ENCODE data around the gene AIG1.
A peak's percentile ranks its signal among the peaks of the same experiment; 100 is the strongest.

The AIG1 gene

GRCh38 chr6:143333749-143334520, 273.2 kb downstream of the AIG1 start:
- Histone ChIP-seq H3K4me3 (ENCODE audit: low read depth, low read length) (no peak overlapping the region), H3K4me2 (ENCODE audit: low read length) (no peak overlapping the region), H3K27me3 (ENCODE audit: control insufficient read depth, insufficient read depth, low read length) (no peaks in the 10 kb centered on the region), H3K4me1 (no peaks in the 10 kb centered on the region), H3K36me3 (ENCODE audit: control insufficient read depth, insufficient read depth, low read length) (no peaks in the 10 kb centered on the region), H3K27ac (no peak overlapping the region), H3K9me3 (ENCODE audit: control insufficient read depth, low read length) (no peaks in the 10 kb centered on the region), H3K9ac (no peak overlapping the region), H2AFZ (no peak overlapping the region), H3K79me2 (no peaks in the 10 kb centered on the region)
- TF ChIP-seq, protein P1, sequence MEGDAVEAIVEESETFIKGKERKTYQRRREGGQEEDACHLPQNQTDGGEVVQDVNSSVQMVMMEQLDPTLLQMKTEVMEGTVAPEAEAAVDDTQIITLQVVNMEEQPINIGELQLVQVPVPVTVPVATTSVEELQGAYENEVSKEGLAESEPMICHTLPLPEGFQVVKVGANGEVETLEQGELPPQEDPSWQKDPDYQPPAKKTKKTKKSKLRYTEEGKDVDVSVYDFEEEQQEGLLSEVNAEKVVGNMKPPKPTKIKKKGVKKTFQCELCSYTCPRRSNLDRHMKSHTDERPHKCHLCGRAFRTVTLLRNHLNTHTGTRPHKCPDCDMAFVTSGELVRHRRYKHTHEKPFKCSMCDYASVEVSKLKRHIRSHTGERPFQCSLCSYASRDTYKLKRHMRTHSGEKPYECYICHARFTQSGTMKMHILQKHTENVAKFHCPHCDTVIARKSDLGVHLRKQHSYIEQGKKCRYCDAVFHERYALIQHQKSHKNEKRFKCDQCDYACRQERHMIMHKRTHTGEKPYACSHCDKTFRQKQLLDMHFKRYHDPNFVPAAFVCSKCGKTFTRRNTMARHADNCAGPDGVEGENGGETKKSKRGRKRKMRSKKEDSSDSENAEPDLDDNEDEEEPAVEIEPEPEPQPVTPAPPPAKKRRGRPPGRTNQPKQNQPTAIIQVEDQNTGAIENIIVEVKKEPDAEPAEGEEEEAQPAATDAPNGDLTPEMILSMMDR (IDR thresholded peaks at IDR 0.05): no peak

- Histone ChIP-seq H3K4me1 (no peaks in the 10 kb centered on the region), H3K9me3 (ENCODE audit: control insufficient read depth, low read length) (no peaks in the 10 kb centered on the region), H3K27ac (no peak overlapping the region), H3K4me3 (ENCODE audit: low read depth, low read length) (no peak overlapping the region), H3K4me2 (ENCODE audit: low read length) (no peak overlapping the region), H3K79me2 (no peaks in the 10 kb centered on the region), H3K9ac (no peak overlapping the region), H3K36me3 (ENCODE audit: control insufficient read depth, insufficient read depth, low read length) (no peaks in the 10 kb centered on the region), H3K27me3 (ENCODE audit: control insufficient read depth, insufficient read depth, low read length) (no peaks in the 10 kb centered on the region), H2AFZ (no peak overlapping the region)
- TF ChIP-seq, protein P1 (IDR thresholded peaks at IDR 0.05): no peak
These were observed 275.2 kb downstream of the AIG1 start for GRCh38 chr6:143335865-143336264.

DNA sequence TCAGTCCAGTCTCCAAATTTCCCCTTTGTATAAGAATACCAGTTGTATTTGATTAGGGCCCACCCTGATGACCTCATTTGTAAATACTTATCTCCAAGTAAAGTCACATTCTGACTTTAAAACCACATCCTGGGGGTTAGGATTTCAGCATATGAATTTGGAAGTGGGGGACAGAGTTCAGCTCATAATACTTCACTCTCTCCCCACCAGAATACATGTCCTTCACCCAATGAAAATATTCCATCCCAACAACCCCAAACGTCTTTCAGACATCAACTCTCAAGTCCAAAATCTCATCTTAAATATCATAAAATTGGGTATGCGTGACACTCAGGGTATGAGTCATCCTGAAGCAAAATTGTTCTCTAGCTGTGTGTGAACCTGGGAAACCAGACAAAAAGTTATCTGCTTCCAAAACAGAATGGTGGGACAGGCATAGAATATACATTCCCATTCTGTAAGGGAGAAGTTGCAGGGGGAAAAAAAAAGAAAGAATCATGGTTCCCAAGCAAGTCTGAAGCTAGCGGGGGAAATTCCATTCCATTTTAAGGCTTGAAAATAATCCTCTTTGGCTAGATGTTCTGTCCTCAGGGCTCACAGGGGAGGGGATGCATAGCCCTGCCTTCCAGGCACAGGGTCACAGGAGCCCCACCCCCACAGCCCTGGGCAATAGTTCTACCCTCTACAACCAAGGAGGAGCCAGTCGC, 275.9 kb downstream of the AIG1 start:
- Histone ChIP-seq H3K4me2 (ENCODE audit: low read length) (no peak overlapping the region), H3K79me2 (no peaks in the 10 kb centered on the region)
- TF ChIP-seq, protein P1 (IDR thresholded peaks at IDR 0.05): no peak

GRCh38 chr6:143337201-143337949, 276.7 kb downstream of the AIG1 start:
- no peak overlapping the region for H3K4me2 ChIP-seq (ENCODE audit: low read length)
- no peak overlapping the region for H2AFZ ChIP-seq
- H3K27ac ChIP-seq: no peak overlapping the region
- no peak overlapping the region for H3K9ac ChIP-seq
- H3K9me3 ChIP-seq (ENCODE audit: control insufficient read depth, low read length): no peaks in the 10 kb centered on the region
- H3K4me3 ChIP-seq (ENCODE audit: low read depth, low read length): no peak overlapping the region
- no peaks in the 10 kb centered on the region for H3K27me3 ChIP-seq (ENCODE audit: control insufficient read depth, insufficient read depth, low read length)
- H3K36me3 ChIP-seq (ENCODE audit: control insufficient read depth, insufficient read depth, low read length): no peaks in the 10 kb centered on the region
- no peaks in the 10 kb centered on the region for H3K4me1 ChIP-seq
- H3K79me2 ChIP-seq: no peaks in the 10 kb centered on the region
- TF ChIP-seq, protein P1 (IDR thresholded peaks at IDR 0.05): peak; percentile 24

More for the DNA sequence above, 275.9 kb downstream of the AIG1 start:
- H3K4me3 ChIP-seq (ENCODE audit: low read depth, low read length): no peak overlapping the region
- H3K27me3 ChIP-seq (ENCODE audit: control insufficient read depth, insufficient read depth, low read length): no peaks in the 10 kb centered on the region
- H2AFZ ChIP-seq: no peak overlapping the region
- H3K36me3 ChIP-seq (ENCODE audit: control insufficient read depth, insufficient read depth, low read length): no peaks in the 10 kb centered on the region
- no peaks in the 10 kb centered on the region for H3K9me3 ChIP-seq (ENCODE audit: control insufficient read depth, low read length)
- H3K4me1 ChIP-seq: no peaks in the 10 kb centered on the region
- H3K9ac ChIP-seq: no peak overlapping the region
- no peak overlapping the region for H3K27ac ChIP-seq

All from parathyroid adenoma (tissue), 2 donors.